HL-60 (cell line): ENCODE measurements around the gene TOGARAM1.

Experiments
- DNase-seq, 2 experiments: peaks; one replicate each; pipeline ENCODE4 v3.0.0-alpha.2; 2010 to 2020; ENCODE audit warnings: low read depth in 1 of 2, low spot score in 1 of 2
- H3K27ac ChIP-seq: fragments of 250-450 bp; sonication (Bioruptor Pico); replicated peaks from 2 replicates; pipeline ENCODE4 v1.5.1; 2020; ENCODE audit warnings: mild to moderate bottlenecking, moderate library complexity
- H3K27me3 ChIP-seq: fragments of 250-450 bp; sonication (Bioruptor Pico); 2 replicates; pipeline ENCODE4 v1.5.1; 2021; ENCODE audit warnings: mild to moderate bottlenecking, moderate library complexity; ENCODE audit not compliant: insufficient read depth, poor library complexity, severe bottlenecking
- H3K4me3 ChIP-seq: replicated peaks from 2 replicates; pipeline ENCODE4 v1.5.1; 2011; ENCODE audit warnings: mild to moderate bottlenecking, control low read depth, low read length; ENCODE audit not compliant: insufficient read depth
- GABPA ChIP-seq: IDR thresholded peaks from 2 replicates; pipeline ENCODE4 v1.6.1; 2012; ENCODE audit warnings: low read depth
- POLR2AphosphoS5 ChIP-seq: IDR thresholded peaks from 2 replicates; pipeline ENCODE4 v1.6.1; 2012; ENCODE audit warnings: low read depth
- SPI1 ChIP-seq: IDR thresholded peaks from 2 replicates; pipeline ENCODE4 v1.6.1; 2012; ENCODE audit warnings: low read depth, mild to moderate bottlenecking, borderline replicate concordance
- TF ChIP-seq, protein P1 (sequence below): IDR thresholded peaks from one replicate; pipeline ENCODE4 v1.5.1; 2011; ENCODE audit warnings: low read length, control low read depth, inconsistent platforms; ENCODE audit not compliant: insufficient read depth
- TF ChIP-seq, protein P2 (sequence below): IDR thresholded peaks from 2 replicates; pipeline ENCODE4 v1.6.1; 2012; ENCODE audit warnings: low read depth; ENCODE audit not compliant: insufficient replicate concordance

Gene TOGARAM1

DNA sequence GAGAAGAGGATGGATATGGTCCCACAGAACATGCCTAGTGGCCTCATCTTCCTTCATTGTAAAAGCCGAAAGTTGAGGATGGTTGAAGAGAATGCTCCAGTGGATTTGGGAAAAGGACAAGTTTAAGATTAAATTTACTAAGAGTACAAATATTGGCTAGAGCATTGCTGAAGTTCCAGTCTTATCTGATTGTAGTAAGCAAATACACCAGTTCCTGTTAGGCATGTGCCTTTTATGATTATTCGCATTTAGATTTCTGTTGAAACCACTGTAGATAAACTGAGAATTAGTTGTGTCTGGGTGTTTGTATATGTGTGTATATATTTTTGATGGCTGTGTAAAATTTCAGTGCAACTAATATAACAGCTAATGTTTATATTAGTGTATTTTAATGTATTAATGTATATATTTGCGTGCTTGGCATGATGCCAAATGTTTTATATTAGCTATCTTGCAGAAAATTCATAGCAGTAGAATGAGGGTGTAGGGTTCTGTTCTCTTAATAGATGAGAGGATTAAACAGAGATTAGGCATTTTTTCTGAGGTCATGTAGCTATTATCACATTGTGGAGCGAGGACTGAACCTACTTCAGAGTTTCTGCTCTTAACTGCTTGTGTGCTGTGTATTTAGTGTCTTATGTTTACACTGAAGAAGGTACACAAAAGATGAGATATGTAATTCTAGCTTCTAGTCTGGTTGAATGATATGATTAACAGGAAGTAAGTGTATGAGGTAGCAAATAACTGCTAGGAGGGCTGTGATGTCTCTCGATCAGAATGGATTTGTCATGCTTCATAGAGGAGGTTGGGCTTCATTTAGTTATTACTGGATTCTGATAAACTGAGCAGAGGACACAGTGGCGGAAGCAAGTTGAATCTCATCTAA, 151.1 kb downstream of the TOGARAM1 start:
- no peak for DNase-seq
- H3K27ac ChIP-seq = no peak overlapping the region
- no peak for TF ChIP-seq SPI1
- TF ChIP-seq, protein P1, sequence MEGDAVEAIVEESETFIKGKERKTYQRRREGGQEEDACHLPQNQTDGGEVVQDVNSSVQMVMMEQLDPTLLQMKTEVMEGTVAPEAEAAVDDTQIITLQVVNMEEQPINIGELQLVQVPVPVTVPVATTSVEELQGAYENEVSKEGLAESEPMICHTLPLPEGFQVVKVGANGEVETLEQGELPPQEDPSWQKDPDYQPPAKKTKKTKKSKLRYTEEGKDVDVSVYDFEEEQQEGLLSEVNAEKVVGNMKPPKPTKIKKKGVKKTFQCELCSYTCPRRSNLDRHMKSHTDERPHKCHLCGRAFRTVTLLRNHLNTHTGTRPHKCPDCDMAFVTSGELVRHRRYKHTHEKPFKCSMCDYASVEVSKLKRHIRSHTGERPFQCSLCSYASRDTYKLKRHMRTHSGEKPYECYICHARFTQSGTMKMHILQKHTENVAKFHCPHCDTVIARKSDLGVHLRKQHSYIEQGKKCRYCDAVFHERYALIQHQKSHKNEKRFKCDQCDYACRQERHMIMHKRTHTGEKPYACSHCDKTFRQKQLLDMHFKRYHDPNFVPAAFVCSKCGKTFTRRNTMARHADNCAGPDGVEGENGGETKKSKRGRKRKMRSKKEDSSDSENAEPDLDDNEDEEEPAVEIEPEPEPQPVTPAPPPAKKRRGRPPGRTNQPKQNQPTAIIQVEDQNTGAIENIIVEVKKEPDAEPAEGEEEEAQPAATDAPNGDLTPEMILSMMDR = no peak
- TF ChIP-seq, protein P2, sequence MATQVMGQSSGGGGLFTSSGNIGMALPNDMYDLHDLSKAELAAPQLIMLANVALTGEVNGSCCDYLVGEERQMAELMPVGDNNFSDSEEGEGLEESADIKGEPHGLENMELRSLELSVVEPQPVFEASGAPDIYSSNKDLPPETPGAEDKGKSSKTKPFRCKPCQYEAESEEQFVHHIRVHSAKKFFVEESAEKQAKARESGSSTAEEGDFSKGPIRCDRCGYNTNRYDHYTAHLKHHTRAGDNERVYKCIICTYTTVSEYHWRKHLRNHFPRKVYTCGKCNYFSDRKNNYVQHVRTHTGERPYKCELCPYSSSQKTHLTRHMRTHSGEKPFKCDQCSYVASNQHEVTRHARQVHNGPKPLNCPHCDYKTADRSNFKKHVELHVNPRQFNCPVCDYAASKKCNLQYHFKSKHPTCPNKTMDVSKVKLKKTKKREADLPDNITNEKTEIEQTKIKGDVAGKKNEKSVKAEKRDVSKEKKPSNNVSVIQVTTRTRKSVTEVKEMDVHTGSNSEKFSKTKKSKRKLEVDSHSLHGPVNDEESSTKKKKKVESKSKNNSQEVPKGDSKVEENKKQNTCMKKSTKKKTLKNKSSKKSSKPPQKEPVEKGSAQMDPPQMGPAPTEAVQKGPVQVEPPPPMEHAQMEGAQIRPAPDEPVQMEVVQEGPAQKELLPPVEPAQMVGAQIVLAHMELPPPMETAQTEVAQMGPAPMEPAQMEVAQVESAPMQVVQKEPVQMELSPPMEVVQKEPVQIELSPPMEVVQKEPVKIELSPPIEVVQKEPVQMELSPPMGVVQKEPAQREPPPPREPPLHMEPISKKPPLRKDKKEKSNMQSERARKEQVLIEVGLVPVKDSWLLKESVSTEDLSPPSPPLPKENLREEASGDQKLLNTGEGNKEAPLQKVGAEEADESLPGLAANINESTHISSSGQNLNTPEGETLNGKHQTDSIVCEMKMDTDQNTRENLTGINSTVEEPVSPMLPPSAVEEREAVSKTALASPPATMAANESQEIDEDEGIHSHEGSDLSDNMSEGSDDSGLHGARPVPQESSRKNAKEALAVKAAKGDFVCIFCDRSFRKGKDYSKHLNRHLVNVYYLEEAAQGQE = no peak
- TF ChIP-seq POLR2AphosphoS5 = no peak
- no peak for TF ChIP-seq GABPA

DNA sequence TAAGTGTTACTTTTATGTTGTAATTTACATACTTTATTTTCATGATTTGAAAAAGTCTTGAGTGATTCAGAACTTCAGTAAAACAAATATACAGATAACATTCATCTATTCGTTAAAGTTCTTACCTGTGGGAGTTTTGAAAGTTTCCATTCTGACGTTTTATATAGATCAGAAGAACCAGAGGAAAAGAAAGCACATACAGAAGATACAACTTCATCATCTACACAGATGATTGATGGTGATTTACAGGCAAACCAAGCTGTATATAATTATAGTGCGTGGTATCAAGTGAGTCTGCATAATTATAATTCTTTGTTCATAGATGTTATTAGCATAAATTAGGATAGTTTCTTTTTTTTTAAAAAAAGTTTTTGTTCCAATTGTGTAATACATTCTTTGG, 152.3 kb downstream of the TOGARAM1 start:
- Histone ChIP-seq H3K27me3 (no peaks in the 10 kb centered on the region), H3K27ac (no peak overlapping the region), H3K4me3 (no peak overlapping the region)
- no peak for DNase-seq
- TF ChIP-seq, protein P1 = no peak
- TF ChIP-seq GABPA (no peak), POLR2AphosphoS5 (no peak), SPI1 (no peak)
- TF ChIP-seq, protein P2 = no peak

More for the DNA sequence above, 151.1 kb downstream of the TOGARAM1 start:
- Histone ChIP-seq H3K27me3 (no peaks in the 10 kb centered on the region), H3K4me3 (no peak overlapping the region)

DNA sequence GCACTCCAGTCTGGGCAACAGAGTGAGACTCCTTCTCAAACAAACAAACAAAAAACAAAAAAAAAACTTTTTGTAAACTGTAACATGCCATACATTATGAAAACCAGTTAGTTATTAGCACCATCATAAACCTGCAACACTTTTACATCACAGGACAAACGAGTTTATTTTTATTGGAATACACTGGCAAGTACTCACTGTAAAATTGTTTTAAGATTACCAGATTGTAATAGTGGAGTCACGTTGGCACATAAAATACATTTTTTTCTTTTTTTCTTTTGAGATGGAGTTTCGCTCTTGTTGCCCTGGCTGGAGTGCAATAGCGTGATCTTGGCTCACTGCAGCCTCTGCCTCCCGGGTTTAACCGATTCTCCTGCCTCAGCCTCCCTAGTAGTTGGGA, 156.6 kb downstream of the TOGARAM1 start:
- Histone ChIP-seq H3K27me3 (no peaks in the 10 kb centered on the region), H3K27ac (no peak overlapping the region), H3K4me3 (no peak overlapping the region)
- no peak for DNase-seq
- TF ChIP-seq GABPA (no peak), POLR2AphosphoS5 (no peak), SPI1 (no peak)
- TF ChIP-seq, protein P1 = no peak
- TF ChIP-seq, protein P2 = no peak
